Measurements from ENCODE around the gene HECTD3.

The HECTD3 gene

GRCh38 chr1:45010855-45011811 lies at the start of gene HECTD3:
Gene HECTD3, minus strand, starts transcription at chr1:45011324. Its CDS starts 67 bp downstream, at chr1:45011257.
- peak; percentile 86 for DNase-seq (ENCODE audit: low spot score)

- DNase-seq (ENCODE audit: low spot score) = no peak
Observed at GRCh38 chr1:45059829-45060228, 48.7 kb upstream of the HECTD3 start.

- DNase-seq (ENCODE audit: low spot score) = no peak
Observed at GRCh38 chr1:45057542-45057941, 46.4 kb upstream of the HECTD3 start.

- no peak for DNase-seq (ENCODE audit: low spot score)
Observed at GRCh38 chr1:45051005-45051772, 40.1 kb upstream of the HECTD3 start.

- DNase-seq (ENCODE audit: low spot score) = no peak
Observed at GRCh38 chr1:45047032-45047431, 35.9 kb upstream of the HECTD3 start.

GRCh38 chr1:45044916-45045315 lies 33.8 kb upstream of the HECTD3 start:
- no peak for DNase-seq (ENCODE audit: low spot score)

- DNase-seq (ENCODE audit: low spot score) = no peak
Observed at GRCh38 chr1:45043094-45043493, 32.0 kb upstream of the HECTD3 start.

- DNase-seq (ENCODE audit: low spot score) = no peak
Observed at GRCh38 chr1:45040297-45040696, 29.2 kb upstream of the HECTD3 start.

- DNase-seq (ENCODE audit: low spot score) = peak; percentile 17
Observed at GRCh38 chr1:45038661-45039364, 27.7 kb upstream of the HECTD3 start.

- DNase-seq (ENCODE audit: low spot score) = no peak
Observed at GRCh38 chr1:45038240-45038639, 27.1 kb upstream of the HECTD3 start.

GRCh38 chr1:45037456-45037855 lies 26.3 kb upstream of the HECTD3 start:
- DNase-seq (ENCODE audit: low spot score) = no peak

- no peak for DNase-seq (ENCODE audit: low spot score)
Observed at GRCh38 chr1:45035631-45036301, 24.6 kb upstream of the HECTD3 start.

- DNase-seq (ENCODE audit: low spot score) = no peak
Observed at GRCh38 chr1:45033356-45033755, 22.2 kb upstream of the HECTD3 start.

- no peak for DNase-seq (ENCODE audit: low spot score)
Observed at GRCh38 chr1:45032837-45033236, 21.7 kb upstream of the HECTD3 start.

- DNase-seq (ENCODE audit: low spot score) = no peak
Observed at GRCh38 chr1:45026446-45026845, 15.3 kb upstream of the HECTD3 start.

- no peak for DNase-seq (ENCODE audit: low spot score)
Observed at GRCh38 chr1:45023663-45024062, 12.5 kb upstream of the HECTD3 start.

- DNase-seq (ENCODE audit: low spot score) = peak; percentile 65
Observed at GRCh38 chr1:45018599-45019230, 7.6 kb upstream of the HECTD3 start.

- no peak for DNase-seq (ENCODE audit: low spot score)
Observed at GRCh38 chr1:45016767-45017166, 5.6 kb upstream of the HECTD3 start.

GRCh38 chr1:45016090-45016697 lies 5.1 kb upstream of the HECTD3 start:
- DNase-seq (ENCODE audit: low spot score) = no peak

GRCh38 chr1:45015683-45016082 lies 4.6 kb upstream of the HECTD3 start:
- DNase-seq (ENCODE audit: low spot score) = no peak
